IPS-18a (cell line): Measurements from ENCODE around the gene SPRY4.
A peak's percentile ranks its signal among the peaks of the same experiment; 100 is the strongest.

Experiments
- H3K27ac ChIP-seq: one replicate; pipeline ENCODE4 v1.5.1; 2013; ENCODE audit warnings: low read length
- H3K27me3 ChIP-seq: one replicate; pipeline ENCODE4 v1.6.1; 2013; ENCODE audit warnings: mild to moderate bottlenecking, low read length; ENCODE audit not compliant: control insufficient read depth, insufficient read depth
- H3K36me3 ChIP-seq: one replicate; pipeline ENCODE4 v1.6.1; 2013; ENCODE audit warnings: low read depth, low read length; ENCODE audit not compliant: control insufficient read depth
- H3K4me1 ChIP-seq: one replicate; pipeline ENCODE4 v1.6.1; 2013; ENCODE audit warnings: low read depth, low read length; ENCODE audit not compliant: control insufficient read depth
- H3K4me3 ChIP-seq: one replicate; pipeline ENCODE4 v1.5.1; 2013; ENCODE audit warnings: low read length
- H3K9ac ChIP-seq: one replicate; pipeline ENCODE4 v1.6.1; 2013; ENCODE audit warnings: mild to moderate bottlenecking, low read length, moderate library complexity
- H3K9me3 ChIP-seq: one replicate; pipeline ENCODE4 v1.6.1; 2013; ENCODE audit warnings: low read depth, low read length; ENCODE audit not compliant: control insufficient read depth

SPRY4 gene

DNA sequence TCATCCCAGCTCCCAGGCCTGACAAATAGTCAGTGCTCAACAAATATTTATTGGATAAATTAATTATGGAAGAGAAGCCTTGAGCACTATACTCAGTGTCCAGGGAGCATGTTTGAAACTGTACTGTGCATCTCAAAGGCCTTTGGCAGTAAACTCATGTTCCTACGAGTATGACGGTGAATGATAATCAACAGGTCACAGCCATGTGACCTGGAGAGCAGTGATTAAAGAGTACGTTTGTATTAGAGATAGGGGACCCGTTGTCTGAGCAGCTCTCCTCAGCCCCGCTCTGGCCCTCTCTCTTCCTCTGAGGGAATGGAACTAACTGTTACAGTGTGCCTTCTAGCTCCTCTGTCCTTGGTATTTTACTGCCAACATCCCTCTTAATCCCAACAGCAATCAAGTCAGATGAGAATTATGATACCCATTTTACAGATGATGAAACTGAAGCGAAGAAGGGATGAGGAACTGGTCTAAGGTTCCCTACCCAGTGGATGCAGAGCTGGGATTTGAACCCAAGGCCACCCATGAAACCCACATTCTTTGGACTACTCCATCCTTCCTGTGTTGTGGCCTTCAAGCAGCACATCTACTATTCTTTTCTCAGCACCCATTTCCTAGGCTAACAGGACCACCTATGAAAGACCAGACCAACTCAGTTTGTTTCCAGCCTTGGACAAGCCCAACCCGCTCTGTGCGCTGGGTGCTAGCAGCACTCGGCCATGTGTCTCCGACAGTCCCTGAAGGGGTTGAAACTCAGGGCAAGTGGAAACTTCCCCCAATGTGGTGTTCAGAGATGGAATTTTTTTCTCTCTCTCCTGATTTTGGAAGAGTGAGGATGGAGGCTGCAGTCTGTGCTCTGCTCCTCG is 34.9 kb downstream of the SPRY4 start:
- H3K27ac ChIP-seq = no peak overlapping the region
- H3K9me3 ChIP-seq = no peaks in the 10 kb centered on the region
- no peaks in the 10 kb centered on the region for H3K27me3 ChIP-seq
- H3K9ac ChIP-seq = no peak overlapping the region
- peaks cover 3% of the 10 kb centered on the region for H3K36me3 ChIP-seq
- peaks cover 13% of the 10 kb centered on the region for H3K4me1 ChIP-seq
- no peak overlapping the region for H3K4me3 ChIP-seq

DNA sequence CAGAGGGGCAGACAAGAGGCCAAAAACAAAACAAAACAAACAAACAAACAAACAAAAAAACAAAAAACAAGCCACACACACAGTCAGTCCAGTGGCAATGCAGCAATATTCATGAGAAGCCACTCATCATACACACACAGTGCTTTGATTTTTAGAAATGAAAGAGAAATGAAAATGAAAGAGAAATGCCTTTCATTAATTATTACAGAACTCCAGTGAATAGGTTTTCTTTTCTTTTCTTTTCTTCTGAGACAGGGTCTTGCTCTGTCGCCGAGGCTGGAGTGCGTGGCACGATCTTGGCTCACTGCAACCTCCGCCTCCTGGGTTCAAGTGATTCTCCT is 36.9 kb downstream of the SPRY4 start:
- Histone ChIP-seq H3K27ac (no peak overlapping the region), H3K27me3 (no peaks in the 10 kb centered on the region), H3K4me3 (no peak overlapping the region), H3K9me3 (no peaks in the 10 kb centered on the region), H3K36me3 (peaks cover 3% of the 10 kb centered on the region), H3K4me1 (peaks cover 12% of the 10 kb centered on the region), H3K9ac (no peak overlapping the region)

GRCh38 chr5:142287096-142287972 is 37.5 kb downstream of the SPRY4 start:
- Histone ChIP-seq H3K27me3 (no peaks in the 10 kb centered on the region), H3K9ac (no peak overlapping the region), H3K36me3 (peaks cover 3% of the 10 kb centered on the region), H3K27ac (no peak overlapping the region), H3K9me3 (no peaks in the 10 kb centered on the region), H3K4me1 (peaks cover 12% of the 10 kb centered on the region), H3K4me3 (no peak overlapping the region)

DNA sequence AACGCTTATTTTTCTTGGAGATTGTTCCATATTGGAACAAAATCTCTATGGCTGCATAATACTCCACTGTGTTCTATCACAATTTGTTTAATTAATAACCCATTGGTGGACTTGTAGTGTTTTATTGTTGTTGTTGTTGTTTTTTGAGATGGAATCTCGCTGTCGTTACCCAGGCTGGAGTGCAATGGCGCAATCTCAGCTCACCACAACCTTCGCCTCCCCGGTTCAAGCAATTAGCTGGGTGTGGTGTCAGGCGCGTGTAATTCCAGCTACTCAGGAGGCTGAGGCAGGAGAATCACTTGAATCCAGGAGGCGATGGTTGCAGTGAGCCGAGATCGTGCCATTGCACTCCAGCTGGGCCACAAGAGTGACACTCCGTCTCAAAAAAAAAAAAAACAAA is 38.7 kb downstream of the SPRY4 start:
- no peaks in the 10 kb centered on the region for H3K36me3 ChIP-seq
- H3K4me1 ChIP-seq = peaks cover 7% of the 10 kb centered on the region
- no peak overlapping the region for H3K27ac ChIP-seq
- H3K27me3 ChIP-seq = no peaks in the 10 kb centered on the region
- no peaks in the 10 kb centered on the region for H3K9me3 ChIP-seq
- no peak overlapping the region for H3K9ac ChIP-seq
- no peak overlapping the region for H3K4me3 ChIP-seq

GRCh38 chr5:142283304-142283703 is 41.5 kb downstream of the SPRY4 start:
- Histone ChIP-seq H3K27me3 (no peaks in the 10 kb centered on the region), H3K4me3 (no peak overlapping the region), H3K4me1 (peaks cover 15% of the 10 kb centered on the region), H3K36me3 (no peaks in the 10 kb centered on the region), H3K9me3 (no peaks in the 10 kb centered on the region), H3K27ac (no peak overlapping the region), H3K9ac (no peak overlapping the region)

DNA sequence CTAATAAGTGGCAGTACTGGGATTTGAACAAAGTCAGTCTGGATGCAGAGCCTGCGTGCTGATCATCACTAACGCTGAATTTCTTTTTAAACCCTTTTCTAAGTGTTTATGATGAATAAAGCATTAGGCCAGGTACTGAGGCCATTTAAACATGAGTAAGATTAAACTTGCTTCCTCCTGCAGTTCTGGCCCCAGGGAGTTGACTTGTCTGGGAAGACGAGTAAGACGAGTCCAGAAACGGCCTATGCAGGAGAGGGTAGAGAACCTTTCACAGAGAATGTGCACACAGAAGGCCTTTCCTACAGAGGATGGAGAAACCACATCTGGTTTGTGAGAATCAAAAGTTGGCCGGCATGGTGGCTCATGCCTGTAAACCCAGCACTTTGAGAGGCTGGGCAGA is 42.9 kb downstream of the SPRY4 start:
- Histone ChIP-seq H3K27ac (no peak overlapping the region), H3K27me3 (no peaks in the 10 kb centered on the region), H3K36me3 (no peaks in the 10 kb centered on the region), H3K4me1 (peaks cover 22% of the 10 kb centered on the region), H3K9me3 (no peaks in the 10 kb centered on the region), H3K9ac (no peak overlapping the region), H3K4me3 (no peak overlapping the region)

GRCh38 chr5:142281008-142281367 is 43.8 kb downstream of the SPRY4 start:
- Histone ChIP-seq H3K27me3 (no peaks in the 10 kb centered on the region), H3K36me3 (no peaks in the 10 kb centered on the region), H3K9me3 (no peaks in the 10 kb centered on the region), H3K4me1 (peaks cover 22% of the 10 kb centered on the region), H3K9ac (peak overlapping the region; percentile 6), H3K4me3 (no peak overlapping the region), H3K27ac (no peak overlapping the region)

DNA sequence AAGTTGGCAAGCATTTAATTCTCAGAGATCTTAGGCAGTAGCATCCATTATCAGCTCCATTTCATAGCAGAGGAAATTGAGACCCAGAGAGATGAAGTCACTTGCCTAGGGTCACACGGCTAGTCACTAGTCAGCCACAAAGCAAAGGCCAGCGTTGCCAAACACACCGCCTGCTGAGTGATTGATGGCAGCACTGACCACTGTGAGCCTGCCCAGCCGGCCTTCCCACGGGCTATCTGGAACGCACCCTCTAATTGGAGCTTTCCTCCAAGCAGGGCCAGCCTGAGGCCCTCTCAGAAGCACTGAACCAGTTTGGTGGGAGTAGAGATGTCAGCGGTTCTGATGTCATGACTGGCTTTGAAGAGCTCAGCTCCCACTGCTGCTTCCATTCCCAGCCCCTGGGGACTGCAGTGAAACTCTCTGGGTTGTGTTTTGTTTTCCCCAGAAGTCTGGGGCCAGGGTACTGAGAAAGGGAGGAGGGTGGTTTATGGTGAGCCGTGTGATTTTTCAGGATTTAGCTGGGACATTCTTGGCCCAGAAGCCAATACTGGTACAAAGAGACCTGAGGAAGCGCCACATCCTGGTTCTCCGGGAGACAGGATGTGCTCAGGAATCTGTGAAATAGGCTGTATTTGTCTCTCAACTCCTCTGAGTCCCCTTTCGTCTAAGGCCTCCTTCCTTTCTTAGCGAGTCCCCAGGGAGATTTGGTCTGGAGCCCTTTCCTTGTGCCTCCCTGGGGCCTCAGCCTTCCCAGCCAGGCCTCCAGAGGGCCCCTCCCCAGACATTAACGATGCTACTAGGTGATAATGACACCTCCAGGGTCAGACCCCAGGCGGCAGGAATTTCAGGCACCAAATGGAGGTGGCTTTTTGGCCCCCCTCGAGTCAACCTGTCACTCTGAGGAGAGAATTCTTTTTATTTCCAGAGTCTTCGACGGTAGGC is 44.5 kb downstream of the SPRY4 start:
- Histone ChIP-seq H3K9me3 (no peaks in the 10 kb centered on the region), H3K27ac (no peak overlapping the region), H3K9ac (peak overlapping the region; percentile 6), H3K27me3 (no peaks in the 10 kb centered on the region), H3K4me3 (no peak overlapping the region), H3K4me1 (peaks cover 22% of the 10 kb centered on the region), H3K36me3 (no peaks in the 10 kb centered on the region)

- Histone ChIP-seq H3K9ac (no peak overlapping the region), H3K9me3 (no peaks in the 10 kb centered on the region), H3K27ac (no peak overlapping the region), H3K4me1 (peaks cover 22% of the 10 kb centered on the region), H3K36me3 (no peaks in the 10 kb centered on the region), H3K4me3 (no peak overlapping the region), H3K27me3 (no peaks in the 10 kb centered on the region)
These were observed 46.2 kb downstream of the SPRY4 start for GRCh38 chr5:142278627-142279026.

DNA sequence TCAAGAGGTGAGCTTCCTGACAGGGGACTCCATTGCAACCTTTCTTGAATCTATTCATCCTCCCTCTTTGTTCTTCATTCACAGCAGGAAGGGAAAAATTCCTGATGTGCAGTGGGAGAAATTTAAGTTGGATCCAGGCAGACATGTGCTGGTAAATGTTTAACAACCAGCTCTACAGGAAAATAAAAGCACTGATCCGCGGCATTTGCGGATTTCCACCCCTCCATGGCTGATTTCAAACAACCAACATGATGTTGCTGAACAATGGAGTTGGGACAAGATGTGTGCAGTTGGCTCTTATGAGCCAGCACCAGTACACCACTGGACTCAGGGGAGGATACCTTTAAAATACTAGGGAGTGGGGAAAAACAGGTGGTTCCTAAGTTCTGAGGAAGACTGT is 47.0 kb downstream of the SPRY4 start:
- H3K27me3 ChIP-seq = no peaks in the 10 kb centered on the region

DNA sequence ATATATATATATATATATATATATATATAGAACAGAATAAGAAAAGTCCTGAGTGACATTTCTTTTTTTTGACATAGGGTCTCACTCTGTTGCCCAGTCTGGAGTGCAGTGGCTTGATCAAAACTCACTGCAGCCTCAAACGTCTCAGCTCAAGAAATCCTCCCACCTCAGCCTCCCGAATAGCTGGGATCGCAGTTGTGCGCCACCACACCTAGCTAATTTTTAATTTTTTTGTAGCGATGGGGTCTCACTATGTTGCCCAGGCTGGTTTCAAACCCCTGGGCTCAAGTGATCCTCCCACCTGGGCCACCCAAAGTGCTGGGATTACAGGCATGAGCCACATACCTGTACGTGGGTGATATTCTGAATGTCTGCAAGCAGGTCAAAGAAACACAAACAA is 48.3 kb downstream of the SPRY4 start:
- H3K36me3 ChIP-seq = no peaks in the 10 kb centered on the region
- no peak overlapping the region for H3K4me3 ChIP-seq
- H3K4me1 ChIP-seq = peaks cover 22% of the 10 kb centered on the region
- no peak overlapping the region for H3K9ac ChIP-seq
- no peaks in the 10 kb centered on the region for H3K9me3 ChIP-seq
- no peaks in the 10 kb centered on the region for H3K27me3 ChIP-seq
- no peak overlapping the region for H3K27ac ChIP-seq

More for the DNA sequence above, 47.0 kb downstream of the SPRY4 start:
- Histone ChIP-seq H3K4me3 (no peak overlapping the region), H3K27ac (no peak overlapping the region), H3K36me3 (no peaks in the 10 kb centered on the region), H3K4me1 (peaks cover 22% of the 10 kb centered on the region), H3K9me3 (no peaks in the 10 kb centered on the region), H3K9ac (no peak overlapping the region)
